GM23248 (cell line): ENCODE data around the gene ANKRD12. TPM values are rescaled to one million over a fixed set of nuclear protein-coding genes. Genes with fewer than 3 reads are reported as not detected.

Experiments used
- DNase-seq: peaks from one replicate; pipeline ENCODE4 v3.0.0-alpha.2; 2015
- H2AFZ ChIP-seq: fragments of 200-600 bp; sonication (generic); 2 replicates; pipeline ENCODE4 v1.6.1; 2016; ENCODE audit warnings: antibody characterized with exemption
- H3F3A ChIP-seq: fragments of 200-600 bp; sonication (generic); 2 replicates; pipeline ENCODE4 v1.6.1; 2016; ENCODE audit warnings: mild to moderate bottlenecking, antibody characterized with exemption, mixed run types; ENCODE audit not compliant: insufficient read depth
- H3K27ac ChIP-seq: fragments of 200-600 bp; sonication (generic); 2 replicates; pipeline ENCODE4 v1.5.1; 2016; ENCODE audit warnings: mild to moderate bottlenecking
- H3K27me3 ChIP-seq: fragments of 200-600 bp; sonication (generic); replicated peaks from 2 replicates; pipeline ENCODE4 v1.6.1; 2016; ENCODE audit warnings: mild to moderate bottlenecking; ENCODE audit not compliant: insufficient read depth
- H3K36me3 ChIP-seq: fragments of 200-600 bp; sonication (generic); 2 replicates; pipeline ENCODE4 v1.6.1; 2016; ENCODE audit warnings: low read depth, mild to moderate bottlenecking
- H3K4me1 ChIP-seq: fragments of 200-600 bp; sonication (generic); 2 replicates; pipeline ENCODE4 v1.6.1; 2016; ENCODE audit warnings: mild to moderate bottlenecking; ENCODE audit not compliant: insufficient read depth
- H3K4me2 ChIP-seq: fragments of 200-600 bp; sonication (generic); one replicate; pipeline ENCODE4 v1.6.1; 2016; ENCODE audit warnings: mild to moderate bottlenecking; ENCODE audit not compliant: unreplicated experiment
- H3K4me3 ChIP-seq: fragments of 200-600 bp; sonication (generic); 2 replicates; pipeline ENCODE4 v1.5.1; 2016; ENCODE audit warnings: mild to moderate bottlenecking
- H3K79me2 ChIP-seq: fragments of 200-600 bp; sonication (generic); 2 replicates; pipeline ENCODE4 v1.6.1; 2016; ENCODE audit warnings: mild to moderate bottlenecking; ENCODE audit not compliant: insufficient read depth
- H3K9ac ChIP-seq: fragments of 200-600 bp; sonication (generic); 2 replicates; pipeline ENCODE4 v1.6.1; 2016; ENCODE audit warnings: mild to moderate bottlenecking
- H3K9me2 ChIP-seq: fragments of 200-600 bp; sonication (generic); 2 replicates; pipeline ENCODE4 v1.6.1; 2016; ENCODE audit warnings: mixed run types, mild to moderate bottlenecking, moderate library complexity; ENCODE audit not compliant: insufficient read depth
- H3K9me3 ChIP-seq: fragments of 200-600 bp; sonication (generic); one replicate; pipeline ENCODE4 v1.6.1; 2017; ENCODE audit warnings: low read depth
- H4K20me1 ChIP-seq: fragments of 200-600 bp; sonication (generic); 2 replicates; pipeline ENCODE4 v1.6.0; 2016; ENCODE audit not compliant: insufficient read depth
- EZH2 ChIP-seq: fragments of 200-600 bp; sonication (generic); IDR thresholded peaks from 2 replicates; pipeline ENCODE4 v1.6.1; 2018; ENCODE audit warnings: antibody characterized with exemption, mild to moderate bottlenecking; ENCODE audit not compliant: insufficient read depth, poor library complexity, severe bottlenecking
- EZH2phosphoT487 ChIP-seq: fragments of 200-600 bp; sonication (generic); IDR thresholded peaks from 2 replicates; pipeline ENCODE4 v1.6.1; 2018; ENCODE audit warnings: antibody characterized with exemption, moderate library complexity, mild to moderate bottlenecking, low read depth; ENCODE audit not compliant: insufficient read depth
- WGBS, 2 experiments: methylation state at CpG; one replicate each; pipeline ENCODE4 v1.1.6; 2015 to 2017; ENCODE audit warnings: low lambda C conversion rate in 2 of 2, low coverage in 1 of 2; ENCODE audit errors: missing lambda C conversion rate in 2 of 2; 5-methylcytosine and 5-hydroxymethylcytosine counted together
- in situ Hi-C: fragments of 300-500 bp; cut with MboI; formaldehyde crosslinking; loops from 2 replicates; pipeline ENCODE4 v1.15.0; 2020
- polyA plus RNA-seq: library from polyadenylated mRNA; unstranded; fragments of >200 nt; fragmentation: Nextera tagmentation; extraction: Ambion mirVana; gene quantifications from 2 replicates; pipeline ENCODE4 v1.2.1, GENCODE V29; 2016
- total RNA-seq: library from RNA; depleted of rRNA; stranded (reverse); fragments of >200 nt; shearing (Covaris generic); gene quantifications from 2 replicates; pipeline ENCODE4 v1.2.3, GENCODE V29; 2014

ANKRD12 gene
- total and polyA plus RNA-seq, 2 experiments from 2014 or later: 16.5 to 34.8 TPM

DNA sequence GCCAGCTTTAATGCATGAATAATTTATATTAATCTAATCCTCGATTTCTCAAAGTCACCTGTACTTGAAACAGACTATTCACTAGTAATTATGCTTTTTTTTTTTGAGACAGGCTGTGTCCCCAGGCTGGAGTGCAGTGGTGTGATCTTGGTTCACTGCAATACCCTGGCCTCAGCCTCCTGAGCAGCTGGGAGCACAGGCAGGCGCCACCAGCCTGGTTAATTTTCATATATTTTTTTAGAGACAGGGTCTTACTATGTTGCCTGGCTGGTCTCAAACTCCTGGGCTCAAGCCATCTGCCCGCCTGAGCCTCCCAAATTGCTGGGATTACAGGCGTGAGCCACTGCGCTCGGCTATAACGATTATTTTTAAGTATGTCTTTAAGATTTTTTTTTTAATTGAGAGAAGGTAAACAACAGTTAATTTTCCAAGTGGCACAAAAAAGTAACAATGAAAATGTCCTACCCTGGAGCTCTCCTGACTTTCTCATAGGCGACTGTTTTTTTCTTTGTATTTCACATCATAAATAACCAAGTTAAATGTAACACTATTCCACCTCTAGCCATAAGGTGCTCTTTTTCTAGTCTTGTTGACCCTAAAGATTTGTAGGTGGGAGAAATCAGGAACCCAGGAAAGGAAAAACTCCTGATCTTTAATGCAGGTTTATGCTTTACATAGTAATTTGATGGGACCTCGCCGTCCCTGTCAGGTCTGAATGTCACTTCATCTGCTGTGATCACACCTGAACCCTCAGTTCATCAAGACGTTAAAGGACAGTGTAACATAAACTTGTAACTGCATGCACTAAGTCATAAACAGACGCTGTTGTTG is 1.3 kb upstream of the ANKRD12 start:
- no peak for DNase-seq
- Histone ChIP-seq H3K9me2 (no peaks in the 10 kb centered on the region), H3K36me3 (peaks cover 22% of the 10 kb centered on the region; the same call in 1 of the 2 replicates), H3K79me2 (peaks cover 64% of the 10 kb centered on the region), H3K4me1 (peaks cover 24% of the 10 kb centered on the region), H3K4me2 (peak overlapping the region; percentile 74), H3K9me3 (no peaks in the 10 kb centered on the region), H3K27me3 (no peaks in the 10 kb centered on the region), H3K27ac (peak overlapping the region; percentile 98), H4K20me1 (no peaks in the 10 kb centered on the region), H3K9ac (peak overlapping the region; percentile 98), H3K4me3 (peak overlapping the region; percentile 74), H3F3A (peaks cover 69% of the 10 kb centered on the region), H2AFZ (peak overlapping the region; percentile 68)
- no peak for TF ChIP-seq EZH2
- TF ChIP-seq EZH2phosphoT487: no peak
- 76 to 78% methylated on average over 12 of the region's 12 CpGs for WGBS, 2 experiments
- in situ Hi-C loops: no loop called here

DNA sequence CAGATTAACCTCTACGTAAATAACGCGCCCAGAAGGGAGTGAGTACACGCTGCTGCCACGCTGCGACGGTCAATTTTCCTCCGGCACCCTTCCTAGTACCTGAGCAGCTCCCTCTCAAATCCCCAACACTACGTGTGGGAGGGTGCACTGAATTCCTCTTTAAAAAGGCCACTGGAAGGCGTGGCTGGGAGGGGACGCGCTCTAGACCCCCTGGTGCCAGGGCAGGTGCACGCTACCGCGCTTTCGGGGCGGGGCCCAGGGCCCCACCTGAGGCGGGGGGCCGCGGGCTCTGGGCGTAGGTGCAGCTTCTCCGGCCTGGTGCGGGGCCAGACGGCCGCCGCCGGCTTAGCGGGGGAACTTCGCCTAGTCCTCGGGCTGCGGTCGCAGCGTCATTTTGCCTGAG is 668 bp upstream of the ANKRD12 start:
- Histone ChIP-seq H2AFZ (peak overlapping the region; percentile 68), H4K20me1 (no peaks in the 10 kb centered on the region), H3F3A (peaks cover 65% of the 10 kb centered on the region), H3K79me2 (peaks cover 64% of the 10 kb centered on the region), H3K36me3 (peaks cover 21% of the 10 kb centered on the region; the same call in 1 of the 2 replicates), H3K4me3 (peak overlapping the region; percentile 74), H3K9me3 (no peaks in the 10 kb centered on the region), H3K27me3 (no peaks in the 10 kb centered on the region), H3K4me2 (peak overlapping the region; percentile 74), H3K27ac (peak overlapping the region; percentile 98), H3K9ac (peak overlapping the region; percentile 98), H3K4me1 (peaks cover 25% of the 10 kb centered on the region), H3K9me2 (no peaks in the 10 kb centered on the region)
- WGBS, 2 experiments: 3 to 4% methylated on average over 31 to 33 of the region's 33 CpGs
- in situ Hi-C loops: no loop called here
- DNase-seq: peak; percentile 49
- TF ChIP-seq EZH2phosphoT487 (no peak), EZH2 (no peak)

DNA sequence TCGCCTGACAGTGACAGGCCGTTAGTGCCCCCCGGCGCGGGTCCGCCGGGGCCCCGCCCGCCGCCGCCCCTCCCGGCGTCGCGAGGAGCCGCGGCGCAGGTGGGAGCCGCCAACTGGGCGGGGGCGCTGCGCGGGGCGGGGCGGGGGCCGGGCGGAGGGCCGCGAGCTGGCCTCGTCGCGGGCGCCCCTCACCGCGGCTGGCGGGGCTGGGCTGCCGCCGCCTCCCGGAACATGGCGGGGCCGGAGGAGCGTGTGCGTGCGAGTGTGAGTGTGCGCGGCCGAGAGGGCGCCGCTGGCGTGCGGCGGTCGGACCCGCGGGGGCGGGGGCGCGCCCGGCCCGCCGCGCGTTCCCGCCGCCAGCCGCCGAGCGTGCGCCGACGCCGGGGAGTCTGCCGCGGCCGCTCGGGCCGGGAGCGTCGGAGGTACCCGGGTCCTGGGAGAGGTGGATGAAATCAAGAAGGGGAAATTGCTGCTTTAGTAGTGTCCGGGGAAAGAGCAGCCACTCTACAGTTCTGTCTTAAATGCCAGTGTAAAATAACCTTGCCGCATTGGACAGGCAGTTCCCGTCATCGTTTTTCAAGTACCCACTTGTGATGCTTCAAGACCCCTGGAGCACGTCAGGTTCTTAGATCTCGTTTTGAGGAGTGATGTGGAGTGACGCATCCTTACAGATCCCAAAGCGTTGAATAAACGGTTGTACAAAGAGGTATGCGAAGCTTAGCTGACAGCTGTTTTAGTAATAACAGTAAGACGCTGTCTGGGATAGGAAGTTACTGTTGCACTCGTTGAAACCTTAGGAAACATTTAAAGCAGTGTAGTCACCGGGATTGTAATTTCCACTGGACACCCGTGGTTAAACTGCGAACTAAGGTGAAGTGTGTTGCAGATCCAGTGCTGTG is 836 bp downstream of the ANKRD12 start:
- H3K36me3 ChIP-seq: peaks cover 11% of the 10 kb centered on the region; the same call in 1 of the 2 replicates
- H3K79me2 ChIP-seq: peaks cover 65% of the 10 kb centered on the region
- H3K9ac ChIP-seq: peak overlapping the region; percentile 98
- H3F3A ChIP-seq: peaks cover 52% of the 10 kb centered on the region
- no peaks in the 10 kb centered on the region for H3K27me3 ChIP-seq
- H4K20me1 ChIP-seq: no peaks in the 10 kb centered on the region
- peaks cover 37% of the 10 kb centered on the region for H3K4me1 ChIP-seq
- no peaks in the 10 kb centered on the region for H3K9me2 ChIP-seq
- 1 to 2% methylated on average over 51 to 75 of the region's 95 CpGs for WGBS, 2 experiments
- DNase-seq: peak; percentile 93
- TF ChIP-seq EZH2: no peak
- no peak for TF ChIP-seq EZH2phosphoT487
- no peaks in the 10 kb centered on the region for H3K9me3 ChIP-seq
- H3K4me3 ChIP-seq: peak overlapping the region; percentile 83
- in situ Hi-C loops: no loop called here
- peak overlapping the region; percentile 98 for H3K4me2 ChIP-seq
- peak overlapping the region; percentile 98 for H3K27ac ChIP-seq
- peak overlapping the region; percentile 8; the same call in 1 of the 2 replicates for H2AFZ ChIP-seq

- Histone ChIP-seq H3K4me3 (peak overlapping the region; percentile 83), H3K4me2 (peak overlapping the region; percentile 98), H3K9me2 (no peaks in the 10 kb centered on the region), H3K27ac (peak overlapping the region; percentile 98), H3K9me3 (no peaks in the 10 kb centered on the region), H3K36me3 (peaks cover 8% of the 10 kb centered on the region; the same call in 1 of the 2 replicates), H3K4me1 (peaks cover 37% of the 10 kb centered on the region), H3K9ac (peak overlapping the region; percentile 95), H3K27me3 (no peaks in the 10 kb centered on the region), H2AFZ (no peak overlapping the region), H3K79me2 (peaks cover 69% of the 10 kb centered on the region), H4K20me1 (no peaks in the 10 kb centered on the region), H3F3A (peaks cover 35% of the 10 kb centered on the region)
- 12 to 13% methylated on average over 7 of the region's 7 CpGs for WGBS, 2 experiments
- in situ Hi-C loops: no loop called here
- no peak for TF ChIP-seq EZH2phosphoT487
- no peak for TF ChIP-seq EZH2
- peak; percentile 29 for DNase-seq
Observed at GRCh38 chr18:9139400-9140039, 2.9 kb downstream of the ANKRD12 start.
